Adrenal gland (tissue), 12 donors: ENCODE data around the gene ANKS1A. TPM values are rescaled to one million over a fixed set of nuclear protein-coding genes. Genes with fewer than 3 reads are reported as not detected.

Experiments
- DNase-seq, 7 donors: peaks; one replicate each; pipeline ENCODE4 v3.0.0-alpha.2; 2019 to 2020
- H3K27ac ChIP-seq, 5 donors: fragments of 200-600 bp; sonication (generic) in 4 of 5; 1 replicate in 3 of 5; 2 replicates in 2 of 5; pipeline versions ENCODE4 v1.5.1 to v1.8.0; 2016 to 2020; ENCODE audit warnings: mild to moderate bottlenecking in 1 of 5
- H3K27me3 ChIP-seq: fragments of 200-600 bp; 2 replicates; pipeline ENCODE4 v1.8.0; 2021
- H3K36me3 ChIP-seq, 2 donors: fragments of 200-600 bp; replicated peaks in 1 of 2; 1 replicate in 1 of 2; 2 replicates in 1 of 2; pipeline versions ENCODE4 v1.5.1 to v1.8.0; 2018 to 2022
- H3K4me1 ChIP-seq, 2 donors: fragments of 200-600 bp; replicated peaks in 1 of 2; 1 replicate in 1 of 2; 2 replicates in 1 of 2; pipeline versions ENCODE4 v1.5.1 to v1.8.0; 2018 to 2021
- H3K4me3 ChIP-seq, 4 donors: fragments of 200-600 bp; sonication (generic) in 3 of 4; one replicate each; pipeline ENCODE4 v1.5.1; 2016 to 2018
- H3K9me3 ChIP-seq, 3 donors: fragments of 200-600 bp; sonication (generic) in 1 of 3; replicated peaks in 1 of 3; 1 replicate in 2 of 3; 2 replicates in 1 of 3; pipeline versions ENCODE4 v1.5.1 to v1.8.0; 2016 to 2021
- CTCF ChIP-seq, 6 experiments: fragments of 450-650 bp in 4 of 6; fragments of 200-600 bp in 2 of 6; sonication (generic) in 1 of 6; IDR thresholded peaks; 1 replicate in 5 of 6; 2 replicates in 1 of 6; pipeline versions ENCODE4 v1.5.1 to v1.8.0; 2016 to 2021; ENCODE audit warnings: antibody characterized with exemption in 6 of 6, mild to moderate bottlenecking in 2 of 6, moderate library complexity in 1 of 6
- POLR2A ChIP-seq, 2 donors: fragments of 450-650 bp; IDR thresholded peaks; one replicate each; pipeline ENCODE4 v1.6.1; 2017; ENCODE audit warnings: antibody characterized with exemption in 2 of 2, mild to moderate bottlenecking in 2 of 2, moderate library complexity in 1 of 2
- WGBS, 4 donors: extraction: QIAGEN DNeasy Blood & Tissue Kit in 2 of 4; methylation state at CpG; one replicate each; pipeline versions ENCODE4 v1.1.5 to v1.1.7; 2013 to 2017; 5-methylcytosine and 5-hydroxymethylcytosine counted together
- intact Hi-C, 2 donors: fragments of 100-400 bp; cut with DNase I; formaldehyde crosslinking; loops; one replicate each; pipeline versions ENCODE4 v1.14.1 to v1.15.0; 2022 to 2023
- polyA plus RNA-seq, 3 donors: library from polyadenylated mRNA; stranded (reverse); fragments of 200-250 nt in 2 of 3; fragments of 350-450 nt in 1 of 3; fragmentation: Illumina TruSeq in 1 of 3; extraction: RNeasy Lipid Tissue Mini Kit (QIAGEN cat#74804) in 1 of 3; gene quantifications; one replicate each; pipeline ENCODE4 v1.2.3, GENCODE V29; 2013 to 2014
- total RNA-seq, 9 donors: library from RNA; depleted of rRNA in 4 of 9; stranded (reverse); fragments of >200 nt in 4 of 9; fragments of 120-200 nt in 1 of 9; fragmentation: NEBNext Ultra II Directional in 1 of 9; extraction: Animal tissue kit (Norgen Biotek cat#: 25700) in 1 of 9; gene quantifications; one replicate each; pipeline versions ENCODE4 v1.1.0 to v1.2.4, GENCODE V29; 2013 to 2023
- donor health status: healthy with polysubstance abuse.
- donor health status: Bipolar disorder and iron deficiency.
- donor health status: DM: yes; HTN: yes; CAD: no.
- donor health status: DM: no; HTN: no; CAD: no.
- donor health status: DM: no; HTN: no; CAD: no.
- donor health status: DM: yes; HTN: yes; CAD: no.

The ANKS1A gene
- total and polyA plus RNA-seq, 12 donors: 11.7 to 68.0 (median 42.4) TPM

- intact Hi-C loops: no loop called here
- Histone ChIP-seq H3K9me3 (no peaks in the 10 kb centered on the region), H3K27ac (peak overlapping the region in 2 of 5 donors; percentile 5 to 30), H3K36me3 (peaks cover 0 to 37% of the 10 kb centered on the region in 2 donors), H3K27me3 (no peaks in the 10 kb centered on the region), H3K4me3 (no peak overlapping the region), H3K4me1 (peaks cover 23 to 38% of the 10 kb centered on the region in 2 donors)
- 77 to 83% (median 81%) methylated on average over 5 of the region's 5 CpGs for WGBS, 4 donors
- DNase-seq: peak in 2 of 7 donors; percentile 30 to 53
- no peak for TF ChIP-seq POLR2A (IDR thresholded peaks at IDR 0.05)
- TF ChIP-seq CTCF (IDR thresholded peaks at IDR 0.05): no peak
These were observed 203.5 kb downstream of the ANKS1A start for GRCh38 chr6:35092362-35093117.

- intact Hi-C loops: no loop called here
- 69 to 88% (median 82%) methylated on average over 5 of the region's 5 CpGs for WGBS, 4 donors
- TF ChIP-seq POLR2A (IDR thresholded peaks at IDR 0.05): no peak
- no peak for TF ChIP-seq CTCF (IDR thresholded peaks at IDR 0.05)
- no peaks in the 10 kb centered on the region for H3K9me3 ChIP-seq
- H3K4me1 ChIP-seq: peaks cover 19 to 33% of the 10 kb centered on the region in 2 donors
- no peak for DNase-seq
- H3K4me3 ChIP-seq: no peak overlapping the region
- peak overlapping the region in 1 of 5 donors; percentile 30 for H3K27ac ChIP-seq
- H3K27me3 ChIP-seq: no peaks in the 10 kb centered on the region
- peaks cover 0 to 31% of the 10 kb centered on the region in 2 donors for H3K36me3 ChIP-seq
These were observed 204.0 kb downstream of the ANKS1A start for GRCh38 chr6:35093118-35093445.

GRCh38 chr6:35093783-35094182, 204.7 kb downstream of the ANKS1A start:
- Histone ChIP-seq H3K27ac (peak overlapping the region in 1 of 5 donors; percentile 10), H3K36me3 (peaks cover 0 to 26% of the 10 kb centered on the region in 2 donors), H3K4me3 (no peak overlapping the region), H3K4me1 (peaks cover 14 to 26% of the 10 kb centered on the region in 2 donors), H3K9me3 (no peaks in the 10 kb centered on the region), H3K27me3 (no peaks in the 10 kb centered on the region)
- intact Hi-C loops: no loop called here
- DNase-seq: no peak
- WGBS, 4 donors: 82 to 100% (median 88%) methylated on average over 3 to 6 of the region's 6 CpGs
- no peak for TF ChIP-seq POLR2A (IDR thresholded peaks at IDR 0.05)
- TF ChIP-seq CTCF (IDR thresholded peaks at IDR 0.05): no peak

GRCh38 chr6:35094183-35094582, 205.1 kb downstream of the ANKS1A start:
- intact Hi-C loops: no loop called here
- H3K4me3 ChIP-seq: no peak overlapping the region
- no peaks in the 10 kb centered on the region for H3K9me3 ChIP-seq
- TF ChIP-seq CTCF (IDR thresholded peaks at IDR 0.05) (no peak), POLR2A (IDR thresholded peaks at IDR 0.05) (no peak)
- DNase-seq: peak in 1 of 7 donors; percentile 58
- H3K27me3 ChIP-seq: no peaks in the 10 kb centered on the region
- WGBS, 4 donors: 50 to 70% (median 62%) methylated on average over 4 of the region's 4 CpGs
- H3K27ac ChIP-seq: peak overlapping the region in 1 of 5 donors; percentile 10
- H3K4me1 ChIP-seq: peaks cover 14 to 22% of the 10 kb centered on the region in 2 donors
- H3K36me3 ChIP-seq: peaks cover 0 to 22% of the 10 kb centered on the region in 2 donors
